Smooth muscle cell of the brain vasculature (primary cell): ENCODE results near the gene TMEM219.
"Not testable (repeated sequence)": the region's sequence is repeated elsewhere in the genome, so short reads cannot be mapped to it uniquely, and the experiment has no call there.

Experiments
- DNase-seq: peaks from one replicate; pipeline ENCODE4 v3.0.0-alpha.2; 2012; ENCODE audit warnings: low read depth, low spot score

Gene TMEM219

GRCh38 chr16:29951625-29952365, 10.1 kb upstream of the TMEM219 start:
- DNase-seq = no peak

- no peak for DNase-seq
Measured at GRCh38 chr16:29958756-29959155, 3.1 kb upstream of the TMEM219 start.

GRCh38 chr16:29959293-29959692, 2.6 kb upstream of the TMEM219 start:
- no peak for DNase-seq

DNA sequence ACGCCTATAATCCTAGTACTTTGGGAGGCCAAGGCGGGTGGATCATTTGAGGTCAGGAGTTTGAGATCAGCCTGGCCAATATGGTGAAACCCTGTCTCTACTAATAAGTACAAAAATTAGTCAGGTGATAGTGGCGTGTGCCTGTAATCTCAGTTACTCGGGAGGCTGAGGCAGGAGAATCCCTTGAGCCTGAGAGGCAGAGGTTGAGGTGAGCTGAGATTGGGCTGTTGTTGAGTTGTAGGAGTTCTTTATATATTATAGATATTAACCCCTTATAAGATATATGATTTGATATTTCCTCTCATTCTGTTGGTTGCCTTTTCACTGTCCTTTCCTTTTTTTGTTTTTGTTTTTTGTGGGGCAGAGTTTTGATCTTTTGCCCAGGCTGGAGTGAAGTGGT, 2.1 kb upstream of the TMEM219 start:
- not testable (repeated sequence) for DNase-seq

DNA sequence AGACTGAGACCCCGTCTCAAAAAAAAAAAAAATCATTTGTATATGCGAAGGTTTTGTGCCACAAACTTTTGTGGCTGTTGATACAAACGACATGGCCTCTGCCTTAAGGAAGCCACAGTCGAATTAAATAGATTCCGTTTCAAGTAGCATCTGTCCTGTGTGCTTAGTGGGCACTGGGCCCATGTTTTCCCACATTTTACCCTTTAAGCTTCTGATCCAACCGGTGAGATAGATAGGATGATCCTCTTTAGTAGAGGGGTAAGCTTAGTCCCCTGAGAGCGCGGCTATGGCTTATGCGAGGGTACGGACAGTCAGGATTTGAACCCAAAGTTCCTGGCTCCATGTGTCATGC, 776 bp upstream of the TMEM219 start:
- DNase-seq = no peak

GRCh38 chr16:29962344-29962994, 590 bp downstream of the TMEM219 start:
- no peak for DNase-seq

- DNase-seq = no peak
Measured at GRCh38 chr16:29963021-29963743, 1.3 kb downstream of the TMEM219 start.

- no peak for DNase-seq
Measured at GRCh38 chr16:29968205-29968604, 6.3 kb downstream of the TMEM219 start.

- DNase-seq = no peak
Measured at GRCh38 chr16:29971304-29971703, 9.4 kb downstream of the TMEM219 start.

DNA sequence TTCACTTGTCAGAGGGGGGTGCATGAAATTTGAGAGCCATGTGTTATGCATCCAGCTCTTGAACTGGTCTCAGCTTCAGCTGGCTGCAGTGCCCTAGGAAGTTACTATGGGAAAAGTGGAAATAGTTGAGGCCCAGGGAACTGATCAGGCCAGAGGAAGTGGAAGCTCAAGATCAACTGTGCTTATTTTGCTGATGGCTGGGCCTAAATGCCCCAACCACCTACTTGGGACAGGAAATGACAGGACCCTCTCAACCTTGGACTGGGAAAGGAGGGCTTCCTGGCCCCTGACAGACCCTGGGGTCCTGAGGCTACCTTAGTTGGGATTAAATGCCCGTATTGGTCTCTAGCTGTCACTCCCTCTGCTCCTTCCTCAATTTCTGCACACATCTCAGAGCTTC, 10.6 kb downstream of the TMEM219 start:
- DNase-seq = no peak

- no peak for DNase-seq
Measured at GRCh38 chr16:29972992-29973383, 11.1 kb downstream of the TMEM219 start.

DNA sequence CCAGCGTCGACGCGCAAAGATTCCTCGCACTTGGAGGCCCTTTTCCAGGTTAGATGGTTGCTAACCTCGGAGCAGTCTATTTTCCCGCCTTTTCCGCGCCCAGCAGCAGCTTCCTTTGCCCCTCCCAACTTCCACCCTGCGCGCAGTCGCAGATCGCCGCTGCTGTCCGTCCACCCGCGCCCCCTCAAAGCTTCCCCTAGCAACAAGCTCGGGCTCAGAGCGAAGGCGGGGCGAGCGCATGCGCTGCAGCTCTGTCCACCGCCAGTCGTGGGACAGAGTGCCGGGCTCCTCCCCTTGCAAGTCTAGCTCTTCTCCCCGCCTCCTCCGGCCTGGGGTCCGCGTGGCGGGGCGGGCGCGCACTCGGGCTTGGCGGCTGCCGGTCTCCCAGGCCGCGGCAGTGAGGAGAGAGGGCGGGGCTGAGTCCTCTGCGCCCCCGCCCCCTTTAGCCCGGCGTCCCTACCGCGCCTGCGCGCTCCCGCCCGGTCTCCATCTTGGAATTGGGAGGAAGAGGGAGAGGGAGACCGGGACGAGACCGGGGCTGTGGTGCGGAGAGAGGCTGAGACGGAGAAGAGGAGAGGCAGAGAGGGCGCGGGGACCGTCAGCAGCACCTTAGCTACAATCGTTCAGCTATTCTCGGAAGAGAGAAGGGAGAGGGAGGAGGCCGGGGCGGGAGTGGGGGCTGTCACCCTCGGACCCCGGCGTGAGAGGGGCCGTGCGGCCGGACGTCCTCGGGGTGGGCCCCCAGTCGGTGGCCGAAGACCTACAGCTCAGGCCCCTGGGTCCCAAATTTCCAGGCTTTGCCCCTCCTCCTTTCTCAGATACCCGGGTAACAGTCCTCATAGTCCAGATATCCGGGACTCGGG, 11.7 kb downstream of the TMEM219 start, which contains the start of gene TAOK2:
TAOK2 (plus strand) TSS at position 485 of the 863 bp plus-strand sequence. CDS start 3,905 bp downstream, outside the sequence.
- DNase-seq = peak; percentile 100

DNA sequence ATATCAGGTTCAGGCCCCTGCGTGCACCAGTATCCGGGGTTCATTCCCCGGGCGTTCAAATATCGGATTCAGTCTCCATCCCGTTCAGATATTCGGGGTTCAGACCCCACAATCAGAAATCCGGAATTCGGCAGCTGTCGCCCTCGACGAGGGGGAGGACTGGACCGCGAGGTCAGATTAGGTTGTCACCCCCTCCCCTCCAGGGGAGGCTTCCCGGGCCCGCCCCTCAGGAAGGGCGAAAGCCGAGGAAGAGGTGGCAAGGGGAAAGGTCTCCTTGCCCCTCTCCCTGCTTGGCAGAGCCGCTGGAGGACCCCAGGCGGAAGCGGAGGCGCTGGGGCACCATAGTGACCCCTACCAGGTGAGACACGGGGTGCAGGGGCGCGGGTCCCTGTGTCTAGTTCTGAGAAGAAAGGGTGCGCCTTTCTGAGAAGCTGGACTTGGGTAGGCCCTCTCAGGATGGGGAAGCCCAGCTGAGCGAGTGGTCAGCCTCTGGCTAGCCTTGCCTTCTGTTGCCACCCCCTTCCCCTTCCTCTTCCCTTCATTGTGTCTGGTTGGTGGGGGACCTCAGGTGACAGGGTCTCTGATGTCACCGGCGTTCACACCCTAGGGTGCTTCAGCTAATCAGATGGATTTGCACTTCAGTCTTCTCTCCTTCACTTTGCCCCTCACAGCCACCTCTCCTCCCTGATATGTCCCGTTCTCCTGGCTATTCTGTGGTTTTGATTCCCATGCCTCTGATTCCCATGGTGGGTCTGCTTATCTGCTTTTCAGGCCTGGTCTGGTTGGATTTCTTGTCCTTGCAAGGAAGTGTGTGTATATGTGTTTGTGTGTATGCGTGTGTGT, 12.6 kb downstream of the TMEM219 start:
- no peak for DNase-seq

DNA sequence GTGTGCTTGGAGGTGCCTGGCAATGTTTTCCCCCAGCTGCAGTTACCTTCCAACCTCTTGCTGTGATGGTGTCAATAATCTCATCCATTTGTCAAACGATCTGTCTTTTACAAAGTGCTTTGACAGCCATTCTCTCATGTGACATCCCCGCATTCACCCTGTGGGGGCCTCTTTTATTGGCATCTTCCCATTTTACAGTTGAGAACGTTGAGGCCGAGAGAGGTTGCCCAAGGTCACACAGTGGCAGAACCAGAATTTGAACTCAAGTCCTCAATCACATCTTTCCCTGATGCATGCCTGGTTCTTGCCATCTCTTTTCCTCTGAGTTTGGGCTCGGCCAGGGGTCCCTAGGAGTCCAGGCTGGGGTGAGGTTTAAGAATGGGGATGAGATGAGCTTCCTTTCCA, 13.3 kb downstream of the TMEM219 start:
- DNase-seq = no peak

DNA sequence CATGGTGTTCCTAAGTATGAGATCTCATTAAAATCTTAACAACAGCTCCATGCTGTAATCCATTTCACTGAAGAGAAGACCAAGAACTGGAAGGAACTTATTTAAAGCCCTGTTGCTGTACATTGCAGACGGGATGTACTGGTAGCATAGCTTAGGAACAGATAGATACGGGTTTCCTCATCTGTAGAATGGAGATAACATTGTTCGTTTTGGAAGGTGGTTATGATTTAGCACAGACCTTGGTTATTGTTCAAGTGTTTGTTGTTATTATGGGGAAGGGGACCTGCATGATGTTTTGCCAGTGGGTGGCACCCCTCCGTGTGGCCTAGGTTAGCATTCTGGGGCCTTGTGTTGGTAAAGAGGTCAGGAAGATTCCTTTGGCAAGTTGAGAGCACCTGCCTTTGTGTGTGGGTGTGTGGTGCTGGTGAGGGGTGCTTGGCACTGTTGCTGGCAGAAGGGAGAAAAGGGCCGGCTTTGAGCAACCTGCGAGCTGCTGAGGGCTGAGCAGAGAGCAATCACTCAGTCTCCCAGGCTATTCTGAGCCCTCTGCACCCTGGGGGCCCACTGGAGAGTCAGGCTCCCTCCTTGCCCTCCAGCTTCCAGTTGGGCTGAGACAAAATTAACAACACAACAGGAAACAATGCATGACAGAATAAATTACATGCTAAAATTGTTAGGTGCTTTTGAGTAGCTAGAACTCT, 14.1 kb downstream of the TMEM219 start:
- no peak for DNase-seq

DNA sequence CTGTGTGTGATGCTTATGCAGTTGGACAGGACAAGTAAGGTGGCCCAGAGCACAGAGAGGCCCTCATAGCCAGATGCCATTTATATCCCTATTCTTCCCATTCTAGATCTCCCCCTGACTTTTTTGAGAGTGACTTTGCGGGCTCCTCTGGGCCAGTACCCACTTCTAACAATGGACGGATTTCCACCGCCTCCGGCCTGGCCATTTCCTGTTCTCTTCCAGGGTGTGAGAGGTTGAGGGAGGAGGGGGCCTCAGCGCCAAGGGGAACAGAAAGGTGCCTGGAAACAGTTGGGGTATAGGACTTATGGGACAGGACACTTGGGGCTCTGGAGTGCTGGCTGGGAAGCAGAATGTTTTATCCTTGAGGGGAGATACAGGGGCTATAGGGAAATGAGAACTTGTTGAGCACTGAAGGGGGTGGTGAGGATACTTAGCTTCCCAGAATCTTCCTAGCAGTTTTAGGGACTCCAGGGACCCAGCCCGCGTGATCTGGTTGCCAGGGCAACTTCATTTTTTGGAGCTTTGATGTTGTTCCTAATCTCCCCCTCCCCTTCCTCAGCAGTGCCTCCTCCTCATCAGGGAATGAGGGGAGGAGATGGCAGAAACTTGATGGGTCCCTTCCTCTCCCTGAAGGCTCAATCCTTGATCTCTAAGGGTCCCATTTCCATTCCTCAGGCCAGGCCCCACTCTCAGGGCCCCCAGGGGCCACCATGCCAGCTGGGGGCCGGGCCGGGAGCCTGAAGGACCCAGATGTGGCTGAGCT, 15.4 kb downstream of the TMEM219 start:
- DNase-seq = no peak

DNA sequence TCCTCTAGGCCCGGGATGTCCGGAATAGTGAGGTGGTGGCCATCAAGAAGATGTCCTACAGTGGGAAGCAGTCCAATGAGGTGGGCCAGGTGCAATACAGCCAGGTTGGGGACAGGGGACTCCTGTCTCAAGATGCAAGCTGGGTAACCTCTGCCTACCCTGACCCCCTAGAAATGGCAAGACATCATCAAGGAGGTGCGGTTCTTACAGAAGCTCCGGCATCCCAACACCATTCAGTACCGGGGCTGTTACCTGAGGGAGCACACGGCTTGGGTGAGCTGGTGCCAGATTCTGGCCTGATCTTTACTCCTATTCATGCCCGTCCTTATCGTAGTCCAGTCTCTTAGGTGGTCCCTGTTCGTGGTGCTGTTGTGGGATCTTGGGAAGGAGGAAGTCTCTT, 16.2 kb downstream of the TMEM219 start:
- no peak for DNase-seq

DNA sequence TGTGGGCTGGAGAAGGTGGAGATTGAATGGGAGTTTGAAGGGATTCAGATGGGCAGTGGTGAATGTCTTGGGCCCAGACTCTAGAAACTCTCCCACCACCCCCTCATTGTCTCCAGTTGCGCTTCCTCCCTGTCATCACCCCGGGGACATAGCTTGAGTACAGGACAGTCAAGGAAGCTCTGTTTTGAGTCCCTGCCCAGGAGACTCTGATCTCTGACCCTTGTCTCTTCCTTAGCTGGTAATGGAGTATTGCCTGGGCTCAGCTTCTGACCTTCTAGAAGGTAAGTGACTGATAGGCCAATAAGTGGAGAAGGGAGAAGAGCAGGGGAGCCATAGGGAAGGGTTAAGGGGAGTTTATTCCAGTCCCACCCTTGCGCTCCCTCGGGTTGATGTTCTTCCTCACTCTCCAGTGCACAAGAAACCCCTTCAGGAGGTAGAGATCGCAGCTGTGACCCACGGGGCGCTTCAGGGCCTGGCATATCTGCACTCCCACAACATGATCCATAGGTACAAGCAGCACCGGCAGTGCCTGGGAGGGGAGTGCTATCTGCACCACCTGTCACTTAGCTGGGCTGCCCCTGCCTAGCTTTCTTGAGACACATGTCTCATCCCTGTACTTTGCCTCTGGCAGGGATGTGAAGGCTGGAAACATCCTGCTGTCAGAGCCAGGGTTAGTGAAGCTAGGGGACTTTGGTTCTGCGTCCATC, 16.8 kb downstream of the TMEM219 start:
- no peak for DNase-seq
